PFSK-1 (cell line): ENCODE results near the gene ZC3HAV1L.

Source experiments
- FOXP2 ChIP-seq: optimal IDR thresholded peaks from 2 replicates; pipeline ENCODE3; 2011; ENCODE audit warnings: borderline replicate concordance, control low read depth, inconsistent platforms; ENCODE audit not compliant: insufficient read depth; ENCODE audit errors: extremely low read length, extremely low read depth
- POLR2AphosphoS5 ChIP-seq: IDR thresholded peaks from 2 replicates; pipeline ENCODE4 v1.6.1; 2012; ENCODE audit warnings: low read depth, mild to moderate bottlenecking, control low read depth, low read length, moderate library complexity
- SIN3A ChIP-seq: IDR thresholded peaks from 2 replicates; pipeline ENCODE4 v1.6.1; 2012; ENCODE audit warnings: mild to moderate bottlenecking, low read length, moderate library complexity, borderline replicate concordance; ENCODE audit not compliant: insufficient read depth
- TAF1 ChIP-seq: IDR thresholded peaks from 2 replicates; pipeline ENCODE4 v1.6.1; 2012; ENCODE audit warnings: low read length, control low read depth, borderline replicate concordance; ENCODE audit not compliant: insufficient read depth
- TF ChIP-seq, protein P1 (sequence below), 2 experiments: IDR thresholded peaks; 2 replicates each; pipeline versions ENCODE4 v1.6.1 to v1.8.0; 2011 to 2012; ENCODE audit warnings: low read depth in 2 of 2, low read length in 2 of 2, control low read depth in 1 of 2, inconsistent platforms in 1 of 2, mild to moderate bottlenecking in 1 of 2, moderate library complexity in 1 of 2; ENCODE audit not compliant: insufficient read depth in 1 of 2

ZC3HAV1L gene

DNA sequence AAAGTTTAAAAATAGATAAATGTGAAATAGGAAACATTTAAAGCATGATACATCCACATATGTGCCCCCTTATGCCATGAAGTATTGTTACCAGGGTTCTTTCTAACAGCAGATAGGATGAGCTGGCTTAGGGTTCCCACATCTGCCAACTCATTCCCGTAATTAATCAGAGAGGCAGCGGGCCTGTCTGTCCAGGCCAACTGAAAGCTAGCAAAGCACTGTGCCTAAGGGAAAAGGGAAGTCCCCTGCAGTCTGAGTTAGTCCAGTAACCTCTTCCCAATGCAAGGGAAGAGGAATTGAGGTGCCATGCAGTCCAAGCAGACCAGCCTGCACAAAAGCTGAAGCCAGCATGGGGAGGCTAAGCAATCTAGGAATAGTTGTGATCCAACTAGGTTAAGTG, 18.3 kb upstream of the ZC3HAV1L start:
- TF ChIP-seq, protein P1, sequence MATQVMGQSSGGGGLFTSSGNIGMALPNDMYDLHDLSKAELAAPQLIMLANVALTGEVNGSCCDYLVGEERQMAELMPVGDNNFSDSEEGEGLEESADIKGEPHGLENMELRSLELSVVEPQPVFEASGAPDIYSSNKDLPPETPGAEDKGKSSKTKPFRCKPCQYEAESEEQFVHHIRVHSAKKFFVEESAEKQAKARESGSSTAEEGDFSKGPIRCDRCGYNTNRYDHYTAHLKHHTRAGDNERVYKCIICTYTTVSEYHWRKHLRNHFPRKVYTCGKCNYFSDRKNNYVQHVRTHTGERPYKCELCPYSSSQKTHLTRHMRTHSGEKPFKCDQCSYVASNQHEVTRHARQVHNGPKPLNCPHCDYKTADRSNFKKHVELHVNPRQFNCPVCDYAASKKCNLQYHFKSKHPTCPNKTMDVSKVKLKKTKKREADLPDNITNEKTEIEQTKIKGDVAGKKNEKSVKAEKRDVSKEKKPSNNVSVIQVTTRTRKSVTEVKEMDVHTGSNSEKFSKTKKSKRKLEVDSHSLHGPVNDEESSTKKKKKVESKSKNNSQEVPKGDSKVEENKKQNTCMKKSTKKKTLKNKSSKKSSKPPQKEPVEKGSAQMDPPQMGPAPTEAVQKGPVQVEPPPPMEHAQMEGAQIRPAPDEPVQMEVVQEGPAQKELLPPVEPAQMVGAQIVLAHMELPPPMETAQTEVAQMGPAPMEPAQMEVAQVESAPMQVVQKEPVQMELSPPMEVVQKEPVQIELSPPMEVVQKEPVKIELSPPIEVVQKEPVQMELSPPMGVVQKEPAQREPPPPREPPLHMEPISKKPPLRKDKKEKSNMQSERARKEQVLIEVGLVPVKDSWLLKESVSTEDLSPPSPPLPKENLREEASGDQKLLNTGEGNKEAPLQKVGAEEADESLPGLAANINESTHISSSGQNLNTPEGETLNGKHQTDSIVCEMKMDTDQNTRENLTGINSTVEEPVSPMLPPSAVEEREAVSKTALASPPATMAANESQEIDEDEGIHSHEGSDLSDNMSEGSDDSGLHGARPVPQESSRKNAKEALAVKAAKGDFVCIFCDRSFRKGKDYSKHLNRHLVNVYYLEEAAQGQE (IDR thresholded peaks at IDR 0.05; ENCODE audit: insufficient read depth in 1 of 2, low read depth in 2 of 2, low read length in 2 of 2), result no peak
- no peak for TF ChIP-seq SIN3A
- no peak for TF ChIP-seq POLR2AphosphoS5
- TF ChIP-seq FOXP2, result no peak
- no peak for TF ChIP-seq TAF1

DNA sequence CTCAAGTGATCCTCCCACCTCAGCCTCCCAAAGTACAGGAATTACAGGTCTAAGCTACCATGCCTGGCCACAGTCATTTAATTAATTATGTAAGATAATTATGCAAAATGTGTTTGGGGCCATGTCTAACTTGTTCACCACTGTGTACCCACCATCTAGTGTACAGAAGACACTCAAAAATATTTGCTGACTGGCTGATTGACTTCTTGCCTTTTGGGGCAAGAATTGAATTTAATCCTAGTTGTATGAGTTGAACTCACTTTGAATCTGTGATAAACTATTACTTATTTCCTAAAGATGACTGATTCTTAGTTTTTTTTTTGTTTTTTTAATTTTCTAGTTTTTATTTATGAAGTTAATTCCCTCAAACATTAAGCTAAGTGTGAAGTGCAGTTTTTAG, 15.8 kb upstream of the ZC3HAV1L start:
- TF ChIP-seq TAF1 (no peak), SIN3A (no peak), FOXP2 (no peak), POLR2AphosphoS5 (no peak)
- TF ChIP-seq, protein P1 (IDR thresholded peaks at IDR 0.05; ENCODE audit: insufficient read depth in 1 of 2, low read depth in 2 of 2, low read length in 2 of 2), result no peak

DNA sequence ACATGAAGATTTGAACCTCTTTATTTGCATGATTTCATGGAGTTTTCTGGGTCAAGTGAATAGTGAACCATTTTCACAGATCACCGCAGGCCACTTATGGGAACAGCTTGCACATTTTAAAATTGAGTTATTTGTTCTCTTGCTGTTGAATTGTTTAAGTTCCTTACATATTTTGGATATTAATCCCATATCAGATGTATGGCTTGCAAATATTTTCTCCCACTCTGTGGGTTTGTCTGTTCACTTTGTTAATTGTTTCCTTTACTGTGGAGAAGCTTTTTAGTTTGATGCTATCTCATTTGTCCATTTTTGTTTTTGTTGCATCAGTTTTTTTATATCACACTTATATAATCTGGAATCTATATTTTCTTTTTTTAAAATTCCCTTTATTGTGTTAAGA, 14.1 kb upstream of the ZC3HAV1L start:
- TF ChIP-seq SIN3A (no peak), FOXP2 (no peak), TAF1 (no peak), POLR2AphosphoS5 (no peak)
- TF ChIP-seq, protein P1 (IDR thresholded peaks at IDR 0.05; ENCODE audit: insufficient read depth in 1 of 2, low read depth in 2 of 2, low read length in 2 of 2), result no peak

DNA sequence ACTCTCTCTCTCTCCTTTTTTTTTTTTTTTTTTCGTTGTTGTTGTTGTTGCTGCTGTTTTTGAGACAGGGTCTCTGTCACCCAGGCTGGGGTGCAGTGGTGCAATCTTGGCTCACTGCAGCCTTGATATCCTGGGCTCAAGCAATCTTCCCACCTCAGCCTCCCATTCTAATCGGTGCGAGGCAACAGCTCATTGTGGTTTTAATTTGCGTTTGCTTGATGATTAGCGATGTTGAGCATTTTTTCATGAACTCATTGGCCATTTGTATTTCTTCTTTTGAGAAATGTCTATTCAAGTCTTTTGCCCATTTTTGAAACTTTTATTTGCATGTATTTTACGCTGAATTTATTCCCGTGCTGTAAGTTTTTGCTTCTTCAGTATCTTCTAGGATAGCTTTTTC, 13.3 kb upstream of the ZC3HAV1L start:
- TF ChIP-seq SIN3A (no peak), POLR2AphosphoS5 (no peak), TAF1 (no peak), FOXP2 (no peak)
- TF ChIP-seq, protein P1 (IDR thresholded peaks at IDR 0.05; ENCODE audit: insufficient read depth in 1 of 2, low read depth in 2 of 2, low read length in 2 of 2), result no peak

DNA sequence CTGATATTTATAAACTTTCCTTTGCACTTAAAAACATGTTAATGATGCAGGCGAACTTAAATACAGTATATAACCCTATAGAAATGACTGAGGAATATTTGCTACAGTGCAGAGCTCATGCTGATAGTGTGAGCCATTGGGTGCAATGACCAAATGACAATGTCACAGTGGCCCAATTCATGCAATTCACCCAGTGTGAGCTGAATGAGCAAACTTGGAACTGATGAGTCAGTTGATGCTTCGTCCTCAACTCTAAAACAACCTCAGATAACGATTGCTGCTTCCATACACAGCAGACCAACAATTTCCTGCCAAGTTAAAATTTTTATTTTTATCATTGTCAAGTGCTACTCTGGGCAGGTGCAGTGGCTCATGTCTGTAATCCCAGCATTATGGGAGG, 12.1 kb upstream of the ZC3HAV1L start:
- TF ChIP-seq POLR2AphosphoS5, result no peak
- TF ChIP-seq FOXP2, result no peak
- TF ChIP-seq SIN3A, result no peak
- TF ChIP-seq, protein P1 (IDR thresholded peaks at IDR 0.05; ENCODE audit: insufficient read depth in 1 of 2, low read depth in 2 of 2, low read length in 2 of 2), result no peak
- no peak for TF ChIP-seq TAF1
